MM.1S (cell line): Measurements from ENCODE around the gene DTX1.

Experiments
- DNase-seq: peaks from one replicate; pipeline ENCODE4 v3.0.0-alpha.2; 2015
- H2AFZ ChIP-seq: fragments of 300-600 bp; sonication (generic); 2 replicates; pipeline ENCODE4 v1.6.0; 2016; ENCODE audit warnings: antibody characterized with exemption, low read length
- H3F3A ChIP-seq: fragments of 300-600 bp; sonication (generic); 2 replicates; pipeline ENCODE4 v1.6.1; 2016; ENCODE audit warnings: mild to moderate bottlenecking, antibody characterized with exemption, low read length, moderate library complexity, mixed read lengths; ENCODE audit not compliant: insufficient read depth
- H3K27ac ChIP-seq: fragments of 300-600 bp; sonication (generic); 2 replicates; pipeline ENCODE4 v1.5.1; 2016; ENCODE audit warnings: mild to moderate bottlenecking, low read length
- H3K27me3 ChIP-seq: fragments of 300-600 bp; sonication (generic); replicated peaks from 2 replicates; pipeline ENCODE4 v1.6.0; 2016; ENCODE audit warnings: low read length; ENCODE audit not compliant: insufficient read depth
- H3K36me3 ChIP-seq: fragments of 300-600 bp; sonication (generic); replicated peaks from 2 replicates; pipeline ENCODE4 v1.6.1; 2016; ENCODE audit warnings: mild to moderate bottlenecking, low read length, mixed read lengths; ENCODE audit not compliant: insufficient read depth
- H3K4me1 ChIP-seq: fragments of 300-600 bp; sonication (generic); 2 replicates; pipeline ENCODE4 v1.6.1; 2016; ENCODE audit warnings: low read length, mixed read lengths
- H3K4me2 ChIP-seq: fragments of 300-600 bp; sonication (generic); 2 replicates; pipeline ENCODE4 v1.6.0; 2016; ENCODE audit warnings: low read depth, low read length
- H3K4me3 ChIP-seq: fragments of 300-600 bp; sonication (generic); 2 replicates; pipeline ENCODE4 v1.5.1; 2016; ENCODE audit warnings: low read length, mixed read lengths
- H3K79me2 ChIP-seq: fragments of 300-600 bp; sonication (generic); 2 replicates; pipeline ENCODE4 v1.6.1; 2016; ENCODE audit warnings: mixed run types, low read length, mixed read lengths
- H3K9ac ChIP-seq: fragments of 300-600 bp; sonication (generic); 2 replicates; pipeline ENCODE4 v1.6.1; 2016; ENCODE audit warnings: low read length, mixed read lengths
- H3K9me2 ChIP-seq: fragments of 300-600 bp; sonication (generic); replicated peaks from 2 replicates; pipeline ENCODE4 v1.6.1; 2016; ENCODE audit warnings: mild to moderate bottlenecking, low read length, mixed read lengths; ENCODE audit not compliant: insufficient read depth
- H3K9me3 ChIP-seq: fragments of 300-600 bp; sonication (generic); replicated peaks from 2 replicates; pipeline ENCODE4 v1.6.1; 2016; ENCODE audit warnings: mild to moderate bottlenecking, low read length, mixed read lengths; ENCODE audit not compliant: insufficient read depth
- H4K20me1 ChIP-seq: fragments of 300-600 bp; sonication (generic); 2 replicates; pipeline ENCODE4 v1.6.1; 2016; ENCODE audit warnings: mild to moderate bottlenecking, low read length, moderate library complexity, mixed read lengths; ENCODE audit not compliant: insufficient read depth
- CTCF ChIP-seq: fragments of 300-600 bp; sonication (generic); IDR thresholded peaks from 2 replicates; pipeline ENCODE4 v1.5.1; 2016; ENCODE audit warnings: antibody characterized with exemption, low read length, mixed read lengths
- EZH2 ChIP-seq: fragments of 300-600 bp; sonication (generic); optimal IDR thresholded peaks from 2 replicates; pipeline ENCODE3; 2017; ENCODE audit warnings: low read depth, mild to moderate bottlenecking, antibody characterized with exemption, low read length, mixed read lengths
- EZH2phosphoT487 ChIP-seq: fragments of 300-600 bp; sonication (generic); IDR thresholded peaks from 2 replicates; pipeline ENCODE4 v1.6.1; 2018; ENCODE audit warnings: antibody characterized with exemption, low read length

DTX1 gene

GRCh38 chr12:113063396-113064350, 7.1 kb downstream of the DTX1 start:
- Histone ChIP-seq H3K27me3 (no peaks in the 10 kb centered on the region), H3K36me3 (no peaks in the 10 kb centered on the region), H3K9ac (no peak overlapping the region), H3K27ac (no peak overlapping the region), H3K4me2 (no peak overlapping the region), H3K4me3 (no peak overlapping the region), H3K79me2 (no peaks in the 10 kb centered on the region), H3F3A (no peaks in the 10 kb centered on the region), H3K9me2 (no peaks in the 10 kb centered on the region), H3K4me1 (no peaks in the 10 kb centered on the region), H4K20me1 (no peaks in the 10 kb centered on the region), H2AFZ (no peak overlapping the region), H3K9me3 (no peaks in the 10 kb centered on the region)
- TF ChIP-seq EZH2phosphoT487, result no peak
- TF ChIP-seq EZH2, result no peak
- no peak for DNase-seq

DNA sequence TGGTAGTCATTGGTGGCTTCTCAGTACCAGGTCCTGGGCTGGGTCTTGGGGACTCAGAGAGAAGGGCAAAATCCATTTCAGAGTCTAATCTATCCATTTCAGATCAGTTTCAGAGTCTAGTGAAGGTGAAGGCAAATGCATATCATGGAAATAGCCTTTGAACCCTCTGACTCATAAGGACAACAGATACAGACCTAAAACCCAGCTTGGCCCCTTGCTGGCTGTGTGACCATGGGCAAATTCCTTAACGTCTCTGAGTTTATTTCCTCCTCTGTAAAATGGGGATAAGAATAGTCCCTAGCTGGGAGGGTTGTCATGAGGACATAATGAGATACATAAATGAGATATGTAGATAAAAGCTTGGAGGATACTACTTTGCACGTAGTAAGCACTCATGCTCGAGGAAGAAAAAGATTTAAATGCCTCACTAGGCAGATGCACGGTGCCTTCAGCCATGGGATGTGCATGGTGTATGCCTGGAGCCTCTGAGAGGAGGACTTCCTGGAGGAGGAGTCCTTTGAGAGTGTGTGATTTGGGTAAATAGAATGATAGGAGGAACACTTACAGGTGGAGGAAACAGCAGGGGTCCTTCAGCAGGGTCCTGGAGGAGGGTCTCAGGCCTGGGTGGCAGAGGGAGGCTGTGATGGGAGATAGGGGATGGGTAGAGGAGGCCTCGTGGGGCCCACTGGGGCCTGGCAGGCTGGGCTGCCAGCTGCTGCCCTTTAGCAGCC, 8.0 kb downstream of the DTX1 start:
- no peaks in the 10 kb centered on the region for H3K4me1 ChIP-seq
- no peaks in the 10 kb centered on the region for H3K9me3 ChIP-seq
- no peak for TF ChIP-seq CTCF
- no peak for TF ChIP-seq EZH2phosphoT487
- no peaks in the 10 kb centered on the region for H3K79me2 ChIP-seq
- DNase-seq, result no peak
- H2AFZ ChIP-seq, result no peak overlapping the region
- H3K9me2 ChIP-seq, result no peaks in the 10 kb centered on the region
- no peak overlapping the region for H3K9ac ChIP-seq
- no peaks in the 10 kb centered on the region for H3K36me3 ChIP-seq
- H3F3A ChIP-seq, result no peaks in the 10 kb centered on the region
- H3K27ac ChIP-seq, result no peak overlapping the region
- no peak overlapping the region for H3K4me3 ChIP-seq
- no peaks in the 10 kb centered on the region for H3K27me3 ChIP-seq
- no peak overlapping the region for H3K4me2 ChIP-seq
- H4K20me1 ChIP-seq, result no peaks in the 10 kb centered on the region

DNA sequence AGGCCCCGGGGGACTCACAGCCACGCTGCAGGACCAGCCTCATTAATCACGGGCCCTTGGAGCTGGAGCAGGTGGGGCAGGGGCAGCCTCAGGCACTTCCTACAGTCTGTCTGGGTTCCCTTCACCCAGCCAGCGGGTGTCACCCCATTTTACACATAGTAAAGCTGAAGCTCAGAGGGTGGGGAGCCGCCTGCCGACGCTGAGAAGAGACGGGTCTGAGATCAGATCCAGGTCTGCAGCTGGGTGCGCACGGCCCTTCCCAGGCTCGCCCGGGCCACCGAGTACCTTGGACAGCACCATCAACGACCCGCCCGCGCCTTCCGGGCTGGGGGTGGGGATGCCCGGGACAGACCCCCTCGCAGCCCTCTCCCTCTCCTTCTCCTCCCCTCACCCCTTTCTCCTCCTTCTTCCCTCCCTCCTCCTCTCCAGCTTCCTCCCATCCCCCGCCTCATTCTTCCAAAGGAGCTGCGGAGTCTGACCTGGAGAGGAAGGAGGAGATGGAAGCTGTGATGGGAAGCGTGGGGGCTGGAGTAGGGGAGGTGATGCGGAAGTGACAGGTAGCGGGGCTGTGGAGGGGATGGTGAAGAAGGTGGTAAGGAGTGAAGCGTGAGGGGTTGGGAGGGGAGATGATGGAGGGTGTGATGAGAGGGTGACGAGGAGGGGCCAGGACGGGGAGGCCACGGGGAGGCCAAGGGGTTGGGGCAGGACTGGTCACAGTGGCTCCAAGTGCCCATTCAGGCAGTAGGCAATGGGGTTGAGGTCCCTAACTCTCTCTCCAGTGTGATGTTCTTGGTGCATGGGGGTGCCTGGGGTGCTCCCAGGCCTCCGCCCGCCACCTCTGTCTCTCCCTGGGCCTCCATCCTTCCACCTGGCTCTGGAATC, 8.8 kb downstream of the DTX1 start:
- Histone ChIP-seq H3K9ac (no peak overlapping the region), H3K4me2 (no peak overlapping the region), H3K36me3 (no peaks in the 10 kb centered on the region), H4K20me1 (no peaks in the 10 kb centered on the region), H3K27ac (no peak overlapping the region), H3K9me3 (no peaks in the 10 kb centered on the region), H3K4me3 (no peak overlapping the region), H2AFZ (no peak overlapping the region), H3K27me3 (no peaks in the 10 kb centered on the region), H3K79me2 (no peaks in the 10 kb centered on the region), H3F3A (no peaks in the 10 kb centered on the region), H3K4me1 (no peaks in the 10 kb centered on the region), H3K9me2 (no peaks in the 10 kb centered on the region)
- no peak for DNase-seq
- no peak for TF ChIP-seq CTCF
- TF ChIP-seq EZH2phosphoT487, result no peak
- TF ChIP-seq EZH2, result no peak
